Hindlimb muscle (tissue), 1 donor: ENCODE data around the gene SLC37A4. TPM values are rescaled to one million over a fixed set of nuclear protein-coding genes. Genes with fewer than 3 reads are reported as not detected.

Experiments used
- polyA plus RNA-seq: library from polyadenylated mRNA; unstranded; fragments of 120-200 nt; gene quantifications from one replicate; pipeline ENCODE4 v1.2.1, GENCODE V29; 2013; ENCODE audit not compliant: insufficient read length

SLC37A4 gene
- polyA plus RNA-seq, 1 donor, result 10.2 TPM

Other genes with a start within 250 kb of the SLC37A4 start
- gene DDX6, start 239.7 kb downstream of the SLC37A4 start, polyA plus RNA-seq, result 68.1 TPM
- not detected for gene CXCR5, start 147.0 kb downstream of the SLC37A4 start, polyA plus RNA-seq
- 110 TPM for gene BCL9L, start 105.0 kb downstream of the SLC37A4 start, polyA plus RNA-seq
- gene UPK2, start 74.6 kb downstream of the SLC37A4 start, polyA plus RNA-seq, result 1.2 TPM
- not detected for gene FOXR1, start 59.1 kb downstream of the SLC37A4 start, polyA plus RNA-seq
- 21.5 TPM for gene CENATAC, start 32.7 kb downstream of the SLC37A4 start, polyA plus RNA-seq
- 1,495 TPM for gene RPS25, start 12.5 kb downstream of the SLC37A4 start, polyA plus RNA-seq
- gene TRAPPC4, start 12.1 kb downstream of the SLC37A4 start, polyA plus RNA-seq, result 36.3 TPM
- 37.2 TPM for gene HYOU1, start 26.3 kb upstream of the SLC37A4 start, polyA plus RNA-seq
- 29.4 TPM for gene VPS11, start 36.9 kb upstream of the SLC37A4 start, polyA plus RNA-seq
- 19.7 TPM for gene HMBS, start 54.0 kb upstream of the SLC37A4 start, polyA plus RNA-seq
- 28.9 TPM for gene DPAGT1, start 71.0 kb upstream of the SLC37A4 start, polyA plus RNA-seq
- 8.0 TPM for gene C2CD2L, start 76.5 kb upstream of the SLC37A4 start, polyA plus RNA-seq
- 21.8 TPM for gene HINFP, start 90.7 kb upstream of the SLC37A4 start, polyA plus RNA-seq
- gene ABCG4, start 118.2 kb upstream of the SLC37A4 start, polyA plus RNA-seq, result 0.34 TPM
- 14.6 TPM for gene NLRX1, start 137.8 kb upstream of the SLC37A4 start, polyA plus RNA-seq
- gene NHERF4, start 154.6 kb upstream of the SLC37A4 start, polyA plus RNA-seq, result not detected
- gene CBL, start 175.5 kb upstream of the SLC37A4 start, polyA plus RNA-seq, result 13.4 TPM